Progenitor cell of endocrine pancreas (in vitro differentiated cells): ENCODE measurements around the gene MCM3AP. TPM values are rescaled to one million over a fixed set of nuclear protein-coding genes. Genes with fewer than 3 reads are reported as not detected.
A peak's percentile ranks its signal among the peaks of the same experiment; 100 is the strongest.

Experiments used
- DNase-seq: peaks from one replicate; pipeline ENCODE4 v3.0.0; 2021; ENCODE audit warnings: low spot score; ENCODE audit not compliant: unreplicated experiment
- H3K27ac Mint-ChIP-seq: 2 replicates; pipeline ENCODE4 v1.8.0; 2021; ENCODE audit warnings: mild to moderate bottlenecking, moderate library complexity, mixed read lengths
- H3K27me3 Mint-ChIP-seq: 2 replicates; pipeline ENCODE4 v1.8.0; 2021; ENCODE audit warnings: mixed read lengths
- H3K36me3 Mint-ChIP-seq: 2 replicates; pipeline ENCODE4 v1.8.0; 2022; ENCODE audit warnings: mixed read lengths; ENCODE audit not compliant: insufficient read depth
- H3K4me1 Mint-ChIP-seq: 2 replicates; pipeline ENCODE4 v1.8.0; 2021; ENCODE audit warnings: low read depth, mixed read lengths
- H3K4me3 Mint-ChIP-seq: 2 replicates; pipeline ENCODE4 v1.8.0; 2021; ENCODE audit warnings: low read depth, mild to moderate bottlenecking, moderate library complexity, mixed read lengths
- H3K9me3 Mint-ChIP-seq: 2 replicates; pipeline ENCODE4 v1.8.0; 2021; ENCODE audit warnings: low read depth, mixed read lengths
- total RNA-seq: library from RNA; stranded (reverse); gene quantifications from 2 replicates; pipeline ENCODE4 v1.2.1, GENCODE V29; 2021
- TF ChIP-seq, protein P1 (sequence below): fragments of 200-600 bp; sonication (generic); IDR thresholded peaks from one replicate; pipeline ENCODE4 v1.5.0; 2021; ENCODE audit warnings: antibody characterized with exemption, mild to moderate bottlenecking; ENCODE audit not compliant: unreplicated experiment

MCM3AP gene
- total RNA-seq, 1 donor from 2014 or later = 131 TPM

DNA sequence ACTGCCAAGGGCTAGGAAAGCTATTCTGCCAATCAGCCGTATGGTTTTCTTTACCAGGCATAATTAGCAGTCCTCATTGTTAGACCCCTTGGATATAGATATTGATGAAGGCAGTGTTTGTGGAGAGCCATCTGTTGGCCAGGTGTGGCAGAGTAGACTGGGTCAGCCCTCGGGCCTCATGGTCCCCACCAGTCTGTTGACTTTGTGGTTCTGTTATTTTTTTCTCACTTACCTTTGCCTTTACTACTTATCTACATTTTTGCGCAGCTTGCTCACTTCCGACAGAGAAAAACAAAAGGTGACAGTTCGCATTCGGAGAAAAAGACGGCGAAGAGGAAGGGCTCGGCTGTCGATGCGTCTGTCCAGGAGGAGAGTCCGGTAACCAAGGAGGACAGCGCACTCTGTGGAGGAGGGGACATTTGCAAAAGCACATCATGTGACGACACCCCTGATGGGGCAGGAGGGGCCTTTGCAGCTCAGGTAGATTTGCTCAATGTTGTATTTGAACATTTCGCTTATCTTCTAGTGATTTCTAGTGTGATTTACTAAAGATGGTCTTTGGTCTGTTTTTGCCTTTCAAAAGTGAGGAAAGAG, 40.8 kb upstream of the MCM3AP start:
- H3K27ac Mint-ChIP-seq = peak overlapping the region; percentile 91
- DNase-seq = no peak
- peak overlapping the region; percentile 81 for H3K4me3 Mint-ChIP-seq
- TF ChIP-seq, protein P1, sequence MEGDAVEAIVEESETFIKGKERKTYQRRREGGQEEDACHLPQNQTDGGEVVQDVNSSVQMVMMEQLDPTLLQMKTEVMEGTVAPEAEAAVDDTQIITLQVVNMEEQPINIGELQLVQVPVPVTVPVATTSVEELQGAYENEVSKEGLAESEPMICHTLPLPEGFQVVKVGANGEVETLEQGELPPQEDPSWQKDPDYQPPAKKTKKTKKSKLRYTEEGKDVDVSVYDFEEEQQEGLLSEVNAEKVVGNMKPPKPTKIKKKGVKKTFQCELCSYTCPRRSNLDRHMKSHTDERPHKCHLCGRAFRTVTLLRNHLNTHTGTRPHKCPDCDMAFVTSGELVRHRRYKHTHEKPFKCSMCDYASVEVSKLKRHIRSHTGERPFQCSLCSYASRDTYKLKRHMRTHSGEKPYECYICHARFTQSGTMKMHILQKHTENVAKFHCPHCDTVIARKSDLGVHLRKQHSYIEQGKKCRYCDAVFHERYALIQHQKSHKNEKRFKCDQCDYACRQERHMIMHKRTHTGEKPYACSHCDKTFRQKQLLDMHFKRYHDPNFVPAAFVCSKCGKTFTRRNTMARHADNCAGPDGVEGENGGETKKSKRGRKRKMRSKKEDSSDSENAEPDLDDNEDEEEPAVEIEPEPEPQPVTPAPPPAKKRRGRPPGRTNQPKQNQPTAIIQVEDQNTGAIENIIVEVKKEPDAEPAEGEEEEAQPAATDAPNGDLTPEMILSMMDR = no peak
- H3K36me3 Mint-ChIP-seq = peaks cover 12% of the 10 kb centered on the region
- no peaks in the 10 kb centered on the region for H3K27me3 Mint-ChIP-seq
- no peaks in the 10 kb centered on the region for H3K9me3 Mint-ChIP-seq
- peaks cover 21% of the 10 kb centered on the region for H3K4me1 Mint-ChIP-seq

DNA sequence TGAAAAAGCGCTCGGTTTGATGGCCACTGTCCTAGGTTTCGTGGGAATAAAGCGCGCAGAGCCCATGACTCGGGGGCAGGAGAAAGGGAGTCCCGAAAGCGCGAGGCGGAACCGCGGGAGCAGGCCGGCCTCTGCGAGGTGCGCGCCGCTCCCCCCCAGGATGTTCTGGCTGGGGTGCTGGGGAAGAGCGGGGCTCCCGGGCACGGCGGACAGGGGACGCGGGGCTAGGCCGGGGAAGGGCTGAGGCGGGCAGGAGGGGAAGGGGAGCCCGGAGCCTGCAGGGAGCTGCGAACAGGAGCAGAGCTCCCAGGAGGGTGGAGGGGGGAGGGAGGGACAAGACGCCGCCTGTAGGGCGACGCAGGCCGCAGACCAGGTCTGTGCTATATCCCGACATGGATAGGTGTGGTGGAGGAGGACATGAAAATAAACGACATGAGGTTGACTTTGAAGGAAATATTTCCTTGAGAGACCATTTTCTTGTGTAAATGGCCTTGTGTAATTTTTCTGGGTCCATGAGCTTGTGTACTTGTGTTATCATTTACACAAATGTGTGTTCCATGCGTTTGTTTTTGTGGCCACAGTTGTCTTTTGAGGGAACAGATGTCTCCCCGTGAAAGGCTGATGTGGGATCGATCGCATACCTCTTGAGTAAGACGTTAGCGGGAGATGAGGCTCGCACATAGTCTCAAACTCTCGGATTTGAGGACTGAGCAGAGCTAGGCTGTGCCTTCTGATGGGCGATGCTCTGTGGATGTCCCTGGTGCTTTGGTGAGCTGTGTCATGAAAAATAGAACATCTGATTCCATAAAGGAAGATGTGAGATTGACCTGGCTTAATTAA, 39.9 kb upstream of the MCM3AP start:
- Mint-ChIP-seq H3K9me3 (no peaks in the 10 kb centered on the region), H3K36me3 (peaks cover 11% of the 10 kb centered on the region), H3K4me1 (peaks cover 26% of the 10 kb centered on the region), H3K27ac (peak overlapping the region; percentile 93), H3K4me3 (peak overlapping the region; percentile 81), H3K27me3 (no peaks in the 10 kb centered on the region)
- TF ChIP-seq, protein P1 = no peak
- DNase-seq = peak; percentile 30

- peaks cover 11% of the 10 kb centered on the region for H3K36me3 Mint-ChIP-seq
- H3K27me3 Mint-ChIP-seq = no peaks in the 10 kb centered on the region
Measured at GRCh38 chr21:46324390-46325072, 39.1 kb upstream of the MCM3AP start.

DNA sequence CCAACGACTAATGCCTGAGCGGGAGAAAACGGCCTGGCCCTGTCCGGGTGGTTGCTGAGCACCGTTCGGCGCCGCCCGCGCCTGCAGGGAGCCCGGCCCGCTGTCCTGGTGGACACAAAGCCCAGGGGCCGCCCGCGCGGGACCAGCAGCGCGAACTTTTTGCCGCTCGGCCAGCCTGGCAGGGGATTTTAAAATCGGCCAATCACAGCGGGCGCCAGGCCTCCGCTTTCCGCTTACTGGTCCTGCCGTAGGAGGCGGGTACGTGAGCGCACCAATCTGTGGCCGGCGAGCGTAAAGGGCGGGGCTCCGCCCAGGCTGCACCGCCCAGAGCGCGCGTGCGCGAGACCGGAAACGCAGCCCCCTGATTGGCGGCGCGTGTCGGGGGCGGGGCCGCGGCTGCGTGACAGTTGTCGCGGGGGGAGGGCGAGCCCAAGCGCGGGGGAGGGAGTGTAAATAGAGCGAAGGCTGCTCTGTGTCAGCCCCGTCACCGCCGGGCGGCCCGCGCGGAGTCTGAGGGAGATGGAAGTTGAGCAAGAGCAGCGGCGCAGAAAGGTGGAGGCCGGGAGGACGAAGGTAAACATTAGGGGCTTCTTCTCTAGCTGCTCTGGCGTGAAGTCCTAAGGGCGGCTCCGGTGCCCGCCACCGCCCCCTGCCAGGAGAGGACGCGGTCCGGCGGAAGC, 38.4 kb upstream of the MCM3AP start, which contains the start of the genes C21orf58 and PCNT:
TSS of gene C21orf58 (minus strand) at position 161 of the 680 bp plus-strand sequence. CDS start 1,132 bp downstream, outside the sequence.
TSS of gene PCNT (plus strand) at position 447 of the 680 bp plus-strand sequence. CDS start at position 520, 73 bp downstream.
- H3K27ac Mint-ChIP-seq = peak within 1 kb of the TSS; percentile 99
- peak; percentile 95 for DNase-seq
- TF ChIP-seq, protein P1 = no peak
- no peaks in the 10 kb centered on the region for H3K27me3 Mint-ChIP-seq
- H3K4me1 Mint-ChIP-seq = peaks cover 26% of the 10 kb centered on the region
- no peaks in the 10 kb centered on the region for H3K9me3 Mint-ChIP-seq
- peaks cover 10% of the 10 kb centered on the region for H3K36me3 Mint-ChIP-seq
- H3K4me3 Mint-ChIP-seq = peak within 1 kb of the TSS; percentile 88

More at GRCh38 chr21:46324390-46325072, 39.1 kb upstream of the MCM3AP start:
- Mint-ChIP-seq H3K4me1 (peaks cover 26% of the 10 kb centered on the region), H3K9me3 (no peaks in the 10 kb centered on the region), H3K4me3 (peak overlapping the region; percentile 88), H3K27ac (peak overlapping the region; percentile 93)
- TF ChIP-seq, protein P1 = no peak
- DNase-seq = peak; percentile 75
